Activated CD4-positive, alpha-beta T cell treated with anti-CD3 and anti-CD28 coated beads, Interleukin-2, amount 10 ng/mL, durations not matched to agents 7 days and 5 days (primary cell): Measurements from ENCODE around the gene NDUFB8. TPM values are rescaled to one million over a fixed set of nuclear protein-coding genes. Genes with fewer than 3 reads are reported as not detected.
A peak's percentile ranks its signal among the peaks of the same experiment; 100 is the strongest.

Experiments
- CTCF ChIA-PET: fragments of 350-600 bp; sonication (Branson Sonifier 250); formaldehyde crosslinking; loops from one replicate; lab custom pipeline; 2021; ENCODE audit warnings: antibody characterized with exemption; lab: Charles Lee
- POLR2A ChIA-PET: fragments of 350-600 bp; sonication (Branson Sonifier 250); formaldehyde crosslinking; loops from one replicate; lab custom pipeline; 2021; ENCODE audit warnings: antibody characterized with exemption; lab: Charles Lee
- DNase-seq: peaks from one replicate; pipeline ENCODE4 v3.0.0-alpha.2; 2020
- H3K27ac Mint-ChIP-seq: one replicate; pipeline ENCODE4 v1.8.0; 2021; ENCODE audit warnings: mild to moderate bottlenecking, moderate library complexity, mixed read lengths
- H3K27me3 Mint-ChIP-seq: one replicate; pipeline ENCODE4 v1.8.0; 2021; ENCODE audit warnings: mixed read lengths
- H3K36me3 Mint-ChIP-seq: one replicate; pipeline ENCODE4 v1.8.0; 2021; ENCODE audit warnings: low read depth, mixed read lengths
- H3K4me1 Mint-ChIP-seq: one replicate; pipeline ENCODE4 v1.8.0; 2021; ENCODE audit warnings: mixed read lengths
- H3K4me3 Mint-ChIP-seq: one replicate; pipeline ENCODE4 v1.8.0; 2021; ENCODE audit warnings: mild to moderate bottlenecking, moderate library complexity, mixed read lengths
- H3K9me3 Mint-ChIP-seq: one replicate; pipeline ENCODE4 v1.8.0; 2021; ENCODE audit warnings: mixed read lengths
- total RNA-seq, 2 experiments: library from RNA; stranded (reverse); gene quantifications; one replicate each; pipeline ENCODE4 v1.2.3, GENCODE V29; 2021

Gene NDUFB8
- total RNA-seq, 2 experiments from 2014 or later = 241 to 267 TPM

DNA sequence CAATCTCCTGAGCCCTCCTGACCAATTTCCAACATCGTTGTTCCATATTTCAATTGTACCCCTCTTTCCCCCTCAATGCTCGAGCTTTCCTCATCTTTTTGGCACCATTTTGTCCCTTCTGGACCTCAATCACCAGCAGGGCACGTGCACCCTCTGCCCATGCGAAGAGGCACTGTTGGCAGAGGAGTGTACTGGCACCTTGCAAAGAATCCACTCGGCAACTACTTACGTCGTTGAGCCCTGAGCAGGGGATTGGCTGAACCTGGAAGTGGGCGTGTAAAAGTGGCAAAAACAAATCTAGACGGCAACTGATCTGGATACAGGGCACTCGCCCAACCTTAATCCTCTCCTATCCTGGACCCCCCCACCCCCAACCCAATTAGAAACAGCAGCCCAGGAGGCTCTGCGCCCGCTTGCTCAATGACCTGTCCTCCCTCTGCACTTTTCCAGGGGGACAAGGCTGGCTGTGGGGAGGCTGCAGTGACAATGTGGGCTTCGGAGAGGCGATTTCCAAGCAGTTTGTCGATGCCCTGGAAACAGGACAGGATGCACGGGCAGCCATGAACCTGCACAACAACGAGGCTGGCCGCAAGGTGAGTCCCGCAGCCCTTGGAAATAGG lies 48.1 kb downstream of the NDUFB8 start:
- CTCF ChIA-PET = interaction anchor here (1.1 to 5.8 kb wide), 13 partner anchors 9 to 131 kb away, joined by 3 to 82 read pairs (median 5); partner anchors contain the start of gene SEC31B
- peaks cover 13% of the 10 kb centered on the region for H3K27me3 Mint-ChIP-seq
- no peaks in the 10 kb centered on the region for H3K9me3 Mint-ChIP-seq
- peak overlapping the region; percentile 74 for H3K4me3 Mint-ChIP-seq
- POLR2A ChIA-PET = interaction anchor here (2.2 kb wide), 1 partner anchor 27 kb away, joined by 10 read pairs; no protein-coding TSS in a partner anchor
- peak; percentile 92 for DNase-seq
- peaks cover 32% of the 10 kb centered on the region for H3K36me3 Mint-ChIP-seq
- peak overlapping the region; percentile 70 for H3K27ac Mint-ChIP-seq
- H3K4me1 Mint-ChIP-seq = peaks cover 33% of the 10 kb centered on the region

DNA sequence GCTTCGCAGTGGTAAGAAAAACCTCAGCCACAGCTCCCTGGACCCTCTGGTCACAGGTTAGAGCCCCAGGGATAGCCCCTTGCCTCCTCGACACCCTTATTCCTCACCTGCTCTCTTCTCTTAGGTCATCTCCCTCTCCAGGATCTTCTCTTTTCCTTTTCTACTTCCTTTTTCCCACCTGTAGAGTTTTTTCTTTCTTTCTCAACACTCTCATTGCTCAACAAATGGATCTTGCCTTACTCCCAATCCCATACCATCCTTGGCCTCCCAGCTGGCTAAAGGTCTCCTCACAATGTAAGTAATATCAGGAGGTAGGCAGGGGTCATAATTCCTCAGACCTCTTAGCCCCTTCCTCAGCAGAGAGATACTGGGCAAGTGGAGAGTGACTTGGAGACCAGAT lies 49.7 kb downstream of the NDUFB8 start:
- POLR2A ChIA-PET = no interaction called here
- CTCF ChIA-PET = interaction anchor here (0.7 to 5.8 kb wide), 6 partner anchors 15 to 130 kb away, joined by 3 to 82 read pairs (median 3); partner anchors contain the start of gene WNT8B

DNA sequence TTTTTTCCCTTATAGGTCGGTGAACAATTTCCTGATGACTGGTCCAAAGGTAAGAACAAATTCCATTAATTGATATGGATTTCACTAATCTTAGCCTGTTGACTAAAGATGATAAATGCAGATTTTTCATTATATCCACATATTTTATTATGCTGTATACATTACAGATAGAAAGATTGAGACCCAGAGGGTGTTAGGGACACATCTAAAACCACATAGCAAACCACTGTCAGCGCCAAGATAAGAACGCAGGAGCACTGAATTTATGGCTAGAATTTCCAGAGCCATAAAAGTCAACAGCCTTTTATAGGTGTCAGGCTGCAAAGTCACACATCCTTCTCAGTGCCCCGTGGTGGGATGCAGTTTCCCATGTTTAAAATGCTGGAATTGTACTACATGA lies 50.6 kb downstream of the NDUFB8 start:
- Mint-ChIP-seq H3K9me3 (no peaks in the 10 kb centered on the region), H3K36me3 (peaks cover 10% of the 10 kb centered on the region), H3K27ac (no peak overlapping the region), H3K4me1 (peaks cover 25% of the 10 kb centered on the region), H3K27me3 (peaks cover 13% of the 10 kb centered on the region), H3K4me3 (no peak overlapping the region)
- DNase-seq = no peak
- POLR2A ChIA-PET = no interaction called here
- CTCF ChIA-PET = no interaction called here

More for the DNA sequence above, 49.7 kb downstream of the NDUFB8 start:
- Mint-ChIP-seq H3K36me3 (peaks cover 19% of the 10 kb centered on the region), H3K4me1 (peaks cover 33% of the 10 kb centered on the region), H3K4me3 (no peak overlapping the region), H3K27ac (no peak overlapping the region), H3K9me3 (no peaks in the 10 kb centered on the region), H3K27me3 (peaks cover 13% of the 10 kb centered on the region)
- DNase-seq = no peak

DNA sequence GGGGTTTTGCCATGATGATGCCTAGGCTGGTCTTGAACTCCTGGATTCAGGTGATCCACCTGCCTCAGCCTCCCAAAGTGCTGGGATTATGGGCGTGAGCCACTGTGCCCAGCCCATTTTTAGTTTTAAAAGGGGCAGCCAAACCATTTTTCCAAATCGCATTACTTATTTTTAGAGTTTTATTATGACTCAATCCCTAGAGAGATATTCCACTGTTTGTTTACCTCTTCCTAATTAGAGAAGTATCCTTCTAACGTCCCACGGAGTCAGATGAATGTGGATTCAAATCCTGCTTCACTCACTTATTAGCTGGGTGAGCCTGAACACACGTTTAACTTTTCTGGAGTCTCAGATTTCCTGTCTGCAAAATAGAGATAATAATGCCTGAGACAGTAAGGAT lies 51.7 kb downstream of the NDUFB8 start:
- H3K36me3 Mint-ChIP-seq = peaks cover 6% of the 10 kb centered on the region

More for the DNA sequence above, 51.7 kb downstream of the NDUFB8 start:
- Mint-ChIP-seq H3K4me3 (no peak overlapping the region), H3K27me3 (peaks cover 13% of the 10 kb centered on the region), H3K9me3 (no peaks in the 10 kb centered on the region), H3K4me1 (peaks cover 14% of the 10 kb centered on the region), H3K27ac (no peak overlapping the region)
- CTCF ChIA-PET = interaction anchor here (0.6 to 1.1 kb wide), 3 partner anchors 17 to 88 kb away, joined by 3 read pairs; no protein-coding TSS in a partner anchor
- POLR2A ChIA-PET = interaction anchor here (0.6 kb wide), 1 partner anchor 33 kb away, joined by 5 read pairs; no protein-coding TSS in a partner anchor
- no peak for DNase-seq

Other genes with a start within 250 kb of the NDUFB8 start
- gene BLOC1S2, start 243.2 kb downstream of the NDUFB8 start, total RNA-seq = 10 to 100 TPM; 42.1 to 46.9 TPM
- gene PKD2L1, start 199.6 kb downstream of the NDUFB8 start, total RNA-seq = not detected
- 100 to 1,000 TPM; 117 to 129 TPM for gene SCD, start 182.6 kb downstream of the NDUFB8 start, total RNA-seq
- gene WNT8B, start 66.9 kb downstream of the NDUFB8 start, total RNA-seq = under 1 TPM; 0.10 to 0.40 TPM
- gene SEC31B, start 10.0 kb downstream of the NDUFB8 start, total RNA-seq = 100 to 1,000 TPM; 202 to 208 TPM
- gene HIF1AN, start 6.1 kb upstream of the NDUFB8 start, total RNA-seq = 10 to 100 TPM; 54.9 to 59.3 TPM
- gene PAX2, start 215.7 kb upstream of the NDUFB8 start, total RNA-seq = not detected